Small intestine (tissue), 7 donors: ENCODE measurements around the gene PARD3. TPM values are rescaled to one million over a fixed set of nuclear protein-coding genes. Genes with fewer than 3 reads are reported as not detected.

Experiments used
- DNase-seq, 2 donors: peaks; one replicate each; pipeline versions ENCODE4 v3.0.0 to v3.0.0-alpha.2; 2013
- FAIRE-seq: peaks from 2 replicates; lab custom pipeline; 2012; peaks lifted over from hg19 to GRCh38; lab: Jason Lieb, UNC
- H3K27ac ChIP-seq, 3 donors: one replicate each; pipeline ENCODE4 v1.5.1; 2013; ENCODE audit warnings: low read length in 2 of 3, mild to moderate bottlenecking in 2 of 3, control low read depth in 1 of 3, inconsistent platforms in 1 of 3, low read depth in 1 of 3, moderate library complexity in 1 of 3
- H3K27me3 ChIP-seq, 3 donors: one replicate each; pipeline ENCODE4 v1.6.1; 2013; ENCODE audit warnings: low read length in 3 of 3, inconsistent platforms in 1 of 3; ENCODE audit not compliant: control insufficient read depth in 3 of 3, insufficient read depth in 3 of 3
- H3K36me3 ChIP-seq, 3 donors: one replicate each; pipeline ENCODE4 v1.6.1; 2013; ENCODE audit warnings: low read length in 3 of 3, inconsistent platforms in 1 of 3, low read depth in 1 of 3, mild to moderate bottlenecking in 1 of 3, moderate library complexity in 1 of 3; ENCODE audit not compliant: control insufficient read depth in 3 of 3, insufficient read depth in 2 of 3
- H3K4me1 ChIP-seq, 3 donors: one replicate each; pipeline ENCODE4 v1.6.1; 2013; ENCODE audit warnings: low read length in 2 of 3, inconsistent platforms in 1 of 3, low read depth in 1 of 3, mild to moderate bottlenecking in 1 of 3, moderate library complexity in 1 of 3; ENCODE audit not compliant: control insufficient read depth in 3 of 3, insufficient read depth in 2 of 3
- H3K4me3 ChIP-seq, 3 donors: one replicate each; pipeline ENCODE4 v1.5.1; 2013; ENCODE audit warnings: low read length in 3 of 3, control low read depth in 1 of 3, inconsistent platforms in 1 of 3, low read depth in 1 of 3, mild to moderate bottlenecking in 1 of 3, moderate library complexity in 1 of 3
- H3K9me3 ChIP-seq, 2 donors: one replicate each; pipeline ENCODE4 v1.6.1; 2013; ENCODE audit warnings: low read depth in 1 of 2, low read length in 1 of 2; ENCODE audit not compliant: control insufficient read depth in 2 of 2, insufficient read depth in 1 of 2
- WGBS, 3 donors: extraction: QIAGEN DNeasy Blood & Tissue Kit; methylation state at CpG; one replicate each; pipeline ENCODE4 v1.1.7; 2013; 5-methylcytosine and 5-hydroxymethylcytosine counted together
- polyA plus RNA-seq, 4 donors: library from polyadenylated mRNA; stranded (reverse) in 3 of 4; unstranded in 1 of 4; fragments of 200-250 nt in 3 of 4; fragments of 120-200 nt in 1 of 4; gene quantifications; one replicate each; pipeline versions ENCODE4 v1.2.1 to v1.2.3, GENCODE V29; 2013
- donor health status: healthy with polysubstance abuse.
- donor health status: control.
- donor health status: control.
- donor health status: Bipolar disorder and iron deficiency.
- donor health status: healthy.

The PARD3 gene
- polyA plus RNA-seq, 4 donors = 14.3 to 24.3 (median 15.5) TPM

- Histone ChIP-seq H3K36me3 (no peaks in the 10 kb centered on the region), H3K4me1 (peaks cover 3 to 18% (median 4%) of the 10 kb centered on the region in 3 donors), H3K27me3 (no peaks in the 10 kb centered on the region), H3K4me3 (no peak overlapping the region), H3K9me3 (no peaks in the 10 kb centered on the region), H3K27ac (no peak overlapping the region)
- no peak for DNase-seq
- no peak for FAIRE-seq
- 88 to 94% (median 93%) methylated on average over 7 of the region's 7 CpGs for WGBS, 3 donors
Measured at GRCh38 chr10:34217524-34217923, 597.6 kb downstream of the PARD3 start.

- H3K36me3 ChIP-seq = no peaks in the 10 kb centered on the region
- no peaks in the 10 kb centered on the region for H3K27me3 ChIP-seq
- WGBS, 3 donors = 42 to 69% (median 59%) methylated on average over 2 of the region's 2 CpGs
- DNase-seq = no peak
- no peak for FAIRE-seq
- no peak overlapping the region for H3K27ac ChIP-seq
- H3K9me3 ChIP-seq = no peaks in the 10 kb centered on the region
- H3K4me3 ChIP-seq = no peak overlapping the region
- peaks cover 3 to 18% (median 4%) of the 10 kb centered on the region in 3 donors for H3K4me1 ChIP-seq
Measured at GRCh38 chr10:34216348-34216945, 598.6 kb downstream of the PARD3 start.

DNA sequence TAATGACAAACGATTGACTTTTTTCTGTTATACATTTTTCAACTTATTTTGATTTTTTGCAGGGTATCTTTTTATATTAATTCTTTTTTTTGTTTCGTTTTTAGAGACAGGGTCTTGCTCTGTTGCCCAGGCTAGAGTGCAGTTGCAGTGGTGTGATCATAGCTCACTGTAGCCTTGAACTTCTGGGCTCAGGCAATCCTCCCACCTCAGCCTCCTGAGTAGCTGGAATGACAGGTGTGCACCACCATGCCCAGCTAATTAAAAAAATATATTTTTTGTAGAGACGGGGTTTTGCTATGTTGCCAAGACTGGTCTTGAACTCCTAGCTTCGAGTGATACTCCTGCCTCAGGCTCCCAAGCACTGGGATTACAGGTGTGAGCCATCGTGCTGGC lies 601.3 kb downstream of the PARD3 start:
- Histone ChIP-seq H3K36me3 (no peaks in the 10 kb centered on the region), H3K4me3 (no peak overlapping the region), H3K4me1 (peaks cover 3 to 18% (median 4%) of the 10 kb centered on the region in 3 donors), H3K9me3 (no peaks in the 10 kb centered on the region), H3K27me3 (no peaks in the 10 kb centered on the region), H3K27ac (no peak overlapping the region)
- 43 to 73% (median 57%) methylated on average over 5 of the region's 5 CpGs for WGBS, 3 donors
- FAIRE-seq (no peak), DNase-seq (no peak)

DNA sequence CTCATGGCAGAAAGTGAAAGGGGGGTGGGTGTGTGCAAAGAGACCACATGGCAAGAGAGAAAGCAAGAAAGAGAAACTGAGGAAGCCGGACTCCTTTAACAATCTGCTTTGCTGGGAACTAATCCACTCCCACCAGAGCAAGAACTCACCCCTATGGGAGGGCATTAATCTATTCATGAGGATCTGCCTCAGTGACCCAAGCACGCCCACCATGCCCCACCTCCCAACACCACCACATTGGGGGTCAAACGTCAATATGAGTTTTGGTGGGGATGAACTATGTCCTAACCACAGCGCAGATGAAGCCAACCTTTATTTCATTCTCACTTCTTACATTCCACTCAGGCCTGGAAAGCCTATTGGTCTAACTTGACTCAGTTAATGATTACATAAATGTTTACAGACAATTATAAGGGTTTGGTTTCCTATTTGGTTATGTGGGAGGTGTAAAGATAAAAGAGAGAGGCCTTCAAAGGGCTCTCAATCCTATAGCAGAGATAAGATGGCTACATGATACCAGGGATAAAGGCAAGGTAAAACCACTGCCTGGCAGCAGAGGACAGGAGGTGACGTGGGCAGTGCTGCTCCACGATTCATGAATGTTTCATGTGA lies 601.8 kb downstream of the PARD3 start:
- DNase-seq = peak; percentile 67 to 77
- no peak for FAIRE-seq

GRCh38 chr10:34207343-34207742 lies 607.8 kb downstream of the PARD3 start:
- Histone ChIP-seq H3K9me3 (peaks cover 0 to 5% of the 10 kb centered on the region in 2 donors), H3K27ac (no peak overlapping the region), H3K4me3 (no peak overlapping the region), H3K4me1 (peaks cover 0 to 3% (median 0%) of the 10 kb centered on the region in 3 donors), H3K27me3 (peaks cover 0 to 3% (median 0%) of the 10 kb centered on the region in 3 donors), H3K36me3 (peaks cover 0 to 5% (median 0%) of the 10 kb centered on the region in 3 donors)
- 44 to 66% (median 47%) methylated on average over 3 of the region's 3 CpGs for WGBS, 3 donors
- DNase-seq = no peak
- no peak for FAIRE-seq

More for the DNA sequence above, 601.8 kb downstream of the PARD3 start:
- Histone ChIP-seq H3K9me3 (no peaks in the 10 kb centered on the region), H3K27me3 (peaks cover 0 to under 1% (median 0%) of the 10 kb centered on the region in 3 donors), H3K27ac (no peak overlapping the region), H3K36me3 (no peaks in the 10 kb centered on the region), H3K4me3 (no peak overlapping the region), H3K4me1 (peaks cover 3 to 18% (median 4%) of the 10 kb centered on the region in 3 donors)
- 19 to 72% (median 31%) methylated on average over 6 of the region's 6 CpGs for WGBS, 3 donors

DNA sequence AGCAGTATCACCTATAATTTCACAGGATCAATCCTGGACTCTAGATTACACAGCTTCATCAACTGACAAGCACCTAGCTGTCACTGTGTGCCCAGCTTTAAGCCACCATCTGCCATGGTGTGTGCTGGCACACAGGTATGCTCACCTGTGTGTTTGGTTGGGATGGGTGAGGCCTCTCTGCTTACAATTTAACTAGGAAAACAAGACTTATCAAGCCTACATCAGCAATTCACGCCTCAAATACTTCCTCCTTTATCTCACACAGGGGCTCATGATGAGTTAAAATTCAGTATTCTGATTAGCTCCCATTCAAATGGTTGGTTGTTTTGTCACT lies 608.2 kb downstream of the PARD3 start:
- no peak overlapping the region for H3K27ac ChIP-seq
- no peak for FAIRE-seq
- H3K36me3 ChIP-seq = peaks cover 0 to 5% (median 0%) of the 10 kb centered on the region in 3 donors
- WGBS, 3 donors = 7 to 67% (median 30%) methylated on average over 1 of the region's 1 CpG
- no peak overlapping the region for H3K4me3 ChIP-seq
- peak; percentile 16 to 53 for DNase-seq
- peaks cover 0 to 5% of the 10 kb centered on the region in 2 donors for H3K9me3 ChIP-seq
- peaks cover 0 to 3% (median 0%) of the 10 kb centered on the region in 3 donors for H3K27me3 ChIP-seq
- peaks cover 0 to 3% (median 0%) of the 10 kb centered on the region in 3 donors for H3K4me1 ChIP-seq

GRCh38 chr10:34206078-34206934 lies 608.8 kb downstream of the PARD3 start:
- H3K4me3 ChIP-seq = no peak overlapping the region
- peaks cover 0 to 5% (median 0%) of the 10 kb centered on the region in 3 donors for H3K36me3 ChIP-seq
- no peak for FAIRE-seq
- WGBS, 3 donors = 83 to 89% (median 86%) methylated on average over 9 of the region's 9 CpGs
- DNase-seq = peak in 1 of 2 donors; percentile 22
- peaks cover 0 to 3% (median 0%) of the 10 kb centered on the region in 3 donors for H3K4me1 ChIP-seq
- H3K9me3 ChIP-seq = peaks cover 0 to 5% of the 10 kb centered on the region in 2 donors
- no peak overlapping the region for H3K27ac ChIP-seq
- peaks cover 0 to 3% (median 0%) of the 10 kb centered on the region in 3 donors for H3K27me3 ChIP-seq

DNA sequence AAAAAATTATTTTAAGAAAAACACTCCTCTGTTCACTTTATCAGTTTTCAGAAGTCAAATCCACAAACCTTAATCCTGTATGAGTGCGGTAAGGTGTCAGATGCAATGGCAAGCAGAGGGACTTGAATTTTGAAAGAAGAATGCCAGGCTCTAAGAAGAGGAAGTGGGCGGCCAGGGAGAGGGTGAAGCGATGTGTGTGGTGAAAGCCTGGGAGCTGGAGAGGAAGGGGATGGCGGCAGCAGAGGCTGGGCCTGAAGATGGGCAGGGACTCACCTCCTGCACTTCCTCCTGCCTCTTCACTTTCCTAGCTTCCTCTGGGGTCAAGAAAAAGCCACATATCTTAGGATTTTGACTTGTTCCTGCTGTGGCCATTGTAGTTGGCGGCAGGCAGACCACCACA lies 609.6 kb downstream of the PARD3 start:
- Histone ChIP-seq H3K36me3 (peaks cover 0 to 5% (median 0%) of the 10 kb centered on the region in 3 donors), H3K27ac (no peak overlapping the region), H3K4me1 (peaks cover 0 to 3% (median 0%) of the 10 kb centered on the region in 3 donors), H3K27me3 (peaks cover 0 to 3% (median 0%) of the 10 kb centered on the region in 3 donors), H3K9me3 (peaks cover 0 to 5% of the 10 kb centered on the region in 2 donors), H3K4me3 (no peak overlapping the region)
- WGBS, 3 donors = 75 to 93% (median 83%) methylated on average over 5 of the region's 5 CpGs
- FAIRE-seq (no peak), DNase-seq (no peak)
